ENCODE data around the gene SLC9A2.
A peak's percentile ranks its signal among the peaks of the same experiment; 100 is the strongest.

The SLC9A2 gene

GRCh38 chr2:102619414-102620319, at the start of gene SLC9A2:
Gene SLC9A2 (plus strand): TSS chr2:102619553. CDS start chr2:102619849, 296 bp downstream.
- no peak for DNase-seq

GRCh38 chr2:102575888-102576287, 43.5 kb upstream of the SLC9A2 start:
- DNase-seq = no peak

GRCh38 chr2:102578376-102578775, 41.0 kb upstream of the SLC9A2 start:
- no peak for DNase-seq

GRCh38 chr2:102581911-102582310, 37.4 kb upstream of the SLC9A2 start:
- DNase-seq = no peak

- DNase-seq = no peak
Observed at GRCh38 chr2:102582845-102583244, 36.5 kb upstream of the SLC9A2 start.

GRCh38 chr2:102585847-102586404, 33.4 kb upstream of the SLC9A2 start:
- DNase-seq = no peak

GRCh38 chr2:102588213-102588939, 31.0 kb upstream of the SLC9A2 start:
- DNase-seq = no peak

GRCh38 chr2:102589444-102589843, 29.9 kb upstream of the SLC9A2 start:
- DNase-seq = no peak

- no peak for DNase-seq
Observed at GRCh38 chr2:102591491-102592045, 27.8 kb upstream of the SLC9A2 start.

- DNase-seq = peak; percentile 5
Observed at GRCh38 chr2:102592601-102593000, 26.8 kb upstream of the SLC9A2 start.

- DNase-seq = no peak
Observed at GRCh38 chr2:102593516-102593915, 25.8 kb upstream of the SLC9A2 start.

- DNase-seq = no peak
Observed at GRCh38 chr2:102594445-102595016, 24.8 kb upstream of the SLC9A2 start.

GRCh38 chr2:102597788-102598187, 21.6 kb upstream of the SLC9A2 start:
- DNase-seq = no peak

GRCh38 chr2:102599486-102599885, 19.9 kb upstream of the SLC9A2 start:
- no peak for DNase-seq

- no peak for DNase-seq
Observed at GRCh38 chr2:102601730-102602129, 17.6 kb upstream of the SLC9A2 start.

GRCh38 chr2:102603904-102604303, 15.4 kb upstream of the SLC9A2 start:
- no peak for DNase-seq

- DNase-seq = no peak
Observed at GRCh38 chr2:102604769-102605168, 14.6 kb upstream of the SLC9A2 start.

GRCh38 chr2:102606353-102606752, 13.0 kb upstream of the SLC9A2 start:
- DNase-seq = no peak

GRCh38 chr2:102615620-102616436, 3.5 kb upstream of the SLC9A2 start:
- peak; percentile 50 for DNase-seq

GRCh38 chr2:102618452-102619413, 620 bp upstream of the SLC9A2 start:
- DNase-seq = no peak

- no peak for DNase-seq
Observed at GRCh38 chr2:102620332-102620731, 979 bp downstream of the SLC9A2 start.
